ENCODE data around the gene SLC5A5.
A peak's percentile ranks its signal among the peaks of the same experiment; 100 is the strongest.

Gene SLC5A5

DNA sequence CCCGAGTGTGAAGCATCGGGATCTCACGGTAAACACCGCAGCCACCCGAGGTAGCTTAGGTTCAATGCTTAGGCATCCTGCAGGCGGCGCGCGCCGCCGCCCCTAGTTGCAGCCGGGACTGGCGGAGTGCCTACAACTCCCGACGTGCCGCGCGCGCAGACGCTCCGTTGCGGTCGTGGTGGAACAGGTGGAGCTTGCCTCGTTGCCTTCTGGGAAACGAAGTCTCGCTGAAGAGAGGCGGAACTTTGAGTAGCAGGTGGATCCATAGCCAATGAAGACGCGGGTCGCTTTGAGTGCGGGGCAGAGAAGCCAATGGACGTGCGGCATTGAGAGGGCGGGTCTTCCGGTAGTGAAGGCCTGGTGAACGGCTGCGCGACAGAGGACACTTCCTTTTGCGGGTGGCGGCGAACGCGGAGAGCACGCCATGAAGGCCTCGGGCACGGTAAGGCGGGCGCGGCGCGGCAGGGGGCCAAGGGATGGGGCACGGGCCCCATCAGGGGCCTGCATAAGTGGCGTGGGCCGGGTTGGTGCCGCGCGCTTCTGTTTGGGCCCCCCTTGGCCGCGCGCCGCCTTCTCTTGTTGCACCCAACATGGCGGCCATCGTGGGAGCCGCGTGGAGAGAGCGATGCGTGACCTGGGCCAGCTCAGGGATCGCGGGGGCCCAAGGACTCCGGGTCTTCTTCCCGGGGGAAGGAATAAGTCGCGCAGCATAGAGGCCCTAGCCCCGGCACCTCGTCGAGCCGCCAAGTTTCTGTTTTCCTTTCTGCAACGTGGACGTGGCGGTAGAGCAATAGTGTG is 12.0 kb upstream of the SLC5A5 start, which contains the start of gene RPL18A (continued):
- TF ChIP-seq, protein P1, sequence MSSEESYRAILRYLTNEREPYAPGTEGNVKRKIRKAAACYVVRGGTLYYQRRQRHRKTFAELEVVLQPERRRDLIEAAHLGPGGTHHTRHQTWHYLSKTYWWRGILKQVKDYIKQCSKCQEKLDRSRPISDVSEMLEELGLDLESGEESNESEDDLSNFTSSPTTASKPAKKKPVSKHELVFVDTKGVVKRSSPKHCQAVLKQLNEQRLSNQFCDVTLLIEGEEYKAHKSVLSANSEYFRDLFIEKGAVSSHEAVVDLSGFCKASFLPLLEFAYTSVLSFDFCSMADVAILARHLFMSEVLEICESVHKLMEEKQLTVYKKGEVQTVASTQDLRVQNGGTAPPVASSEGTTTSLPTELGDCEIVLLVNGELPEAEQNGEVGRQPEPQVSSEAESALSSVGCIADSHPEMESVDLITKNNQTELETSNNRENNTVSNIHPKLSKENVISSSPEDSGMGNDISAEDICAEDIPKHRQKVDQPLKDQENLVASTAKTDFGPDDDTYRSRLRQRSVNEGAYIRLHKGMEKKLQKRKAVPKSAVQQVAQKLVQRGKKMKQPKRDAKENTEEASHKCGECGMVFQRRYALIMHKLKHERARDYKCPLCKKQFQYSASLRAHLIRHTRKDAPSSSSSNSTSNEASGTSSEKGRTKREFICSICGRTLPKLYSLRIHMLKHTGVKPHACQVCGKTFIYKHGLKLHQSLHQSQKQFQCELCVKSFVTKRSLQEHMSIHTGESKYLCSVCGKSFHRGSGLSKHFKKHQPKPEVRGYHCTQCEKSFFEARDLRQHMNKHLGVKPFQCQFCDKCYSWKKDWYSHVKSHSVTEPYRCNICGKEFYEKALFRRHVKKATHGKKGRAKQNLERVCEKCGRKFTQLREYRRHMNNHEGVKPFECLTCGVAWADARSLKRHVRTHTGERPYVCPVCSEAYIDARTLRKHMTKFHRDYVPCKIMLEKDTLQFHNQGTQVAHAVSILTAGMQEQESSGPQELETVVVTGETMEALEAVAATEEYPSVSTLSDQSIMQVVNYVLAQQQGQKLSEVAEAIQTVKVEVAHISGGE (tag by site-specific recombination; conservative IDR thresholded peaks at IDR 0.05; ENCODE audit: low read depth) = peak; percentile 85
- no peak for TF ChIP-seq ZNF670 (tag by site-specific recombination; IDR thresholded peaks at IDR 0.05; ENCODE audit: low read depth)
- TF ChIP-seq ZNF140 (tag by site-specific recombination; IDR thresholded peaks at IDR 0.05) = no peak
- TF ChIP-seq, protein P2, sequence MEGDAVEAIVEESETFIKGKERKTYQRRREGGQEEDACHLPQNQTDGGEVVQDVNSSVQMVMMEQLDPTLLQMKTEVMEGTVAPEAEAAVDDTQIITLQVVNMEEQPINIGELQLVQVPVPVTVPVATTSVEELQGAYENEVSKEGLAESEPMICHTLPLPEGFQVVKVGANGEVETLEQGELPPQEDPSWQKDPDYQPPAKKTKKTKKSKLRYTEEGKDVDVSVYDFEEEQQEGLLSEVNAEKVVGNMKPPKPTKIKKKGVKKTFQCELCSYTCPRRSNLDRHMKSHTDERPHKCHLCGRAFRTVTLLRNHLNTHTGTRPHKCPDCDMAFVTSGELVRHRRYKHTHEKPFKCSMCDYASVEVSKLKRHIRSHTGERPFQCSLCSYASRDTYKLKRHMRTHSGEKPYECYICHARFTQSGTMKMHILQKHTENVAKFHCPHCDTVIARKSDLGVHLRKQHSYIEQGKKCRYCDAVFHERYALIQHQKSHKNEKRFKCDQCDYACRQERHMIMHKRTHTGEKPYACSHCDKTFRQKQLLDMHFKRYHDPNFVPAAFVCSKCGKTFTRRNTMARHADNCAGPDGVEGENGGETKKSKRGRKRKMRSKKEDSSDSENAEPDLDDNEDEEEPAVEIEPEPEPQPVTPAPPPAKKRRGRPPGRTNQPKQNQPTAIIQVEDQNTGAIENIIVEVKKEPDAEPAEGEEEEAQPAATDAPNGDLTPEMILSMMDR (tag by site-specific recombination; IDR thresholded peaks at IDR 0.05) = peak; percentile 97
- TF ChIP-seq ZNF169 (tag by site-specific recombination; IDR thresholded peaks at IDR 0.05) = no peak; the same call in 1 of the 2 replicates
- TF ChIP-seq ZNF777 (tag by site-specific recombination; IDR thresholded peaks at IDR 0.05; ENCODE audit: borderline replicate concordance) = no peak
- no peak for TF ChIP-seq GLI2 (tag by site-specific recombination; IDR thresholded peaks at IDR 0.05; ENCODE audit: borderline replicate concordance, low read depth)
- TF ChIP-seq ZIC2 (tag by site-specific recombination; IDR thresholded peaks at IDR 0.05) = no peak; the same call in 1 of the 2 replicates
- no peak for TF ChIP-seq ZNF510 (tag by site-specific recombination; IDR thresholded peaks at IDR 0.05; ENCODE audit: insufficient replicate concordance)
- TF ChIP-seq, protein P3, sequence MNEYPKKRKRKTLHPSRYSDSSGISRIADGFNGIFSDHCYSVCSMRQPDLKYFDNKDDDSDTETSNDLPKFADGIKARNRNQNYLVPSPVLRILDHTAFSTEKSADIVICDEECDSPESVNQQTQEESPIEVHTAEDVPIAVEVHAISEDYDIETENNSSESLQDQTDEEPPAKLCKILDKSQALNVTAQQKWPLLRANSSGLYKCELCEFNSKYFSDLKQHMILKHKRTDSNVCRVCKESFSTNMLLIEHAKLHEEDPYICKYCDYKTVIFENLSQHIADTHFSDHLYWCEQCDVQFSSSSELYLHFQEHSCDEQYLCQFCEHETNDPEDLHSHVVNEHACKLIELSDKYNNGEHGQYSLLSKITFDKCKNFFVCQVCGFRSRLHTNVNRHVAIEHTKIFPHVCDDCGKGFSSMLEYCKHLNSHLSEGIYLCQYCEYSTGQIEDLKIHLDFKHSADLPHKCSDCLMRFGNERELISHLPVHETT (tag by site-specific recombination; IDR thresholded peaks at IDR 0.05) = no peak
- TF ChIP-seq, protein P4, sequence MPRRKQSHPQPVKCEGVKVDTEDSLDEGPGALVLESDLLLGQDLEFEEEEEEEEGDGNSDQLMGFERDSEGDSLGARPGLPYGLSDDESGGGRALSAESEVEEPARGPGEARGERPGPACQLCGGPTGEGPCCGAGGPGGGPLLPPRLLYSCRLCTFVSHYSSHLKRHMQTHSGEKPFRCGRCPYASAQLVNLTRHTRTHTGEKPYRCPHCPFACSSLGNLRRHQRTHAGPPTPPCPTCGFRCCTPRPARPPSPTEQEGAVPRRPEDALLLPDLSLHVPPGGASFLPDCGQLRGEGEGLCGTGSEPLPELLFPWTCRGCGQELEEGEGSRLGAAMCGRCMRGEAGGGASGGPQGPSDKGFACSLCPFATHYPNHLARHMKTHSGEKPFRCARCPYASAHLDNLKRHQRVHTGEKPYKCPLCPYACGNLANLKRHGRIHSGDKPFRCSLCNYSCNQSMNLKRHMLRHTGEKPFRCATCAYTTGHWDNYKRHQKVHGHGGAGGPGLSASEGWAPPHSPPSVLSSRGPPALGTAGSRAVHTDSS (tag by site-specific recombination; IDR thresholded peaks at IDR 0.05) = no peak
- TF ChIP-seq ZNF239 (tag by site-specific recombination; IDR thresholded peaks at IDR 0.05) = no peak
- TF ChIP-seq, protein P5, sequence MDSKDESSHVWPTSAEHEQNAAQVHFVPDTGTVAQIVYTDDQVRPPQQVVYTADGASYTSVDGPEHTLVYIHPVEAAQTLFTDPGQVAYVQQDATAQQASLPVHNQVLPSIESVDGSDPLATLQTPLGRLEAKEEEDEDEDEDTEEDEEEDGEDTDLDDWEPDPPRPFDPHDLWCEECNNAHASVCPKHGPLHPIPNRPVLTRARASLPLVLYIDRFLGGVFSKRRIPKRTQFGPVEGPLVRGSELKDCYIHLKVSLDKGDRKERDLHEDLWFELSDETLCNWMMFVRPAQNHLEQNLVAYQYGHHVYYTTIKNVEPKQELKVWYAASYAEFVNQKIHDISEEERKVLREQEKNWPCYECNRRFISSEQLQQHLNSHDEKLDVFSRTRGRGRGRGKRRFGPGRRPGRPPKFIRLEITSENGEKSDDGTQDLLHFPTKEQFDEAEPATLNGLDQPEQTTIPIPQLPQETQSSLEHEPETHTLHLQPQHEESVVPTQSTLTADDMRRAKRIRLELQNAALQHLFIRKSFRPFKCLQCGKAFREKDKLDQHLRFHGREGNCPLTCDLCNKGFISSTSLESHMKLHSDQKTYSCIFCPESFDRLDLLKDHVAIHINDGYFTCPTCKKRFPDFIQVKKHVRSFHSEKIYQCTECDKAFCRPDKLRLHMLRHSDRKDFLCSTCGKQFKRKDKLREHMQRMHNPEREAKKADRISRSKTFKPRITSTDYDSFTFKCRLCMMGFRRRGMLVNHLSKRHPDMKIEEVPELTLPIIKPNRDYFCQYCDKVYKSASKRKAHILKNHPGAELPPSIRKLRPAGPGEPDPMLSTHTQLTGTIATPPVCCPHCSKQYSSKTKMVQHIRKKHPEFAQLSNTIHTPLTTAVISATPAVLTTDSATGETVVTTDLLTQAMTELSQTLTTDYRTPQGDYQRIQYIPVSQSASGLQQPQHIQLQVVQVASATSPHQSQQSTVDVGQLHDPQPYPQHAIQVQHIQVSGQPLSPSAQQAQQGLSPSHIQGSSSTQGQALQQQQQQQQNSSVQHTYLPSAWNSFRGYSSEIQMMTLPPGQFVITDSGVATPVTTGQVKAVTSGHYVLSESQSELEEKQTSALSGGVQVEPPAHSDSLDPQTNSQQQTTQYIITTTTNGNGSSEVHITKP (tag by site-specific recombination; IDR thresholded peaks at IDR 0.05) = no peak
- TF ChIP-seq, protein P6, sequence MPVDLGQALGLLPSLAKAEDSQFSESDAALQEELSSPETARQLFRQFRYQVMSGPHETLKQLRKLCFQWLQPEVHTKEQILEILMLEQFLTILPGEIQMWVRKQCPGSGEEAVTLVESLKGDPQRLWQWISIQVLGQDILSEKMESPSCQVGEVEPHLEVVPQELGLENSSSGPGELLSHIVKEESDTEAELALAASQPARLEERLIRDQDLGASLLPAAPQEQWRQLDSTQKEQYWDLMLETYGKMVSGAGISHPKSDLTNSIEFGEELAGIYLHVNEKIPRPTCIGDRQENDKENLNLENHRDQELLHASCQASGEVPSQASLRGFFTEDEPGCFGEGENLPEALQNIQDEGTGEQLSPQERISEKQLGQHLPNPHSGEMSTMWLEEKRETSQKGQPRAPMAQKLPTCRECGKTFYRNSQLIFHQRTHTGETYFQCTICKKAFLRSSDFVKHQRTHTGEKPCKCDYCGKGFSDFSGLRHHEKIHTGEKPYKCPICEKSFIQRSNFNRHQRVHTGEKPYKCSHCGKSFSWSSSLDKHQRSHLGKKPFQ (tag by site-specific recombination; IDR thresholded peaks at IDR 0.05) = no peak
- peak; percentile 75 for TF ChIP-seq ZBTB17 (tag by site-specific recombination; IDR thresholded peaks at IDR 0.05)
- TF ChIP-seq ZNF660 (tag by site-specific recombination; IDR thresholded peaks at IDR 0.05) = peak; percentile 67; the same call in 1 of the 2 replicates
- peak; percentile 76 for TF ChIP-seq SP7 (tag by site-specific recombination; IDR thresholded peaks at IDR 0.05)
- no peak for TF ChIP-seq ZNF571 (tag by site-specific recombination; IDR thresholded peaks at IDR 0.05)
- no peak; the same call in 1 of the 2 replicates for TF ChIP-seq ZNF610 (tag by site-specific recombination; IDR thresholded peaks at IDR 0.05; ENCODE audit: borderline replicate concordance)
- no peak for TF ChIP-seq ZNF560 (tag by site-specific recombination; IDR thresholded peaks at IDR 0.05; ENCODE audit: borderline replicate concordance)
- no peak for TF ChIP-seq ZNF677 (tag by site-specific recombination; IDR thresholded peaks at IDR 0.05)
- TF ChIP-seq ZNF202 (tag by site-specific recombination; IDR thresholded peaks at IDR 0.05; ENCODE audit: borderline replicate concordance) = no peak
- no peak for TF ChIP-seq KLF7 (tag by site-specific recombination; IDR thresholded peaks at IDR 0.05; ENCODE audit: borderline replicate concordance)
- TF ChIP-seq, protein P7, sequence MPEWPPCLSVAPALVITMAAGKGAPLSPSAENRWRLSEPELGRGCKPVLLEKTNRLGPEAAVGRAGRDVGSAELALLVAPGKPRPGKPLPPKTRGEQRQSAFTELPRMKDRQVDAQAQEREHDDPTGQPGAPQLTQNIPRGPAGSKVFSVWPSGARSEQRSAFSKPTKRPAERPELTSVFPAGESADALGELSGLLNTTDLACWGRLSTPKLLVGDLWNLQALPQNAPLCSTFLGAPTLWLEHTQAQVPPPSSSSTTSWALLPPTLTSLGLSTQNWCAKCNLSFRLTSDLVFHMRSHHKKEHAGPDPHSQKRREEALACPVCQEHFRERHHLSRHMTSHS (tag by site-specific recombination; IDR thresholded peaks at IDR 0.05) = no peak
